ENCODE data around the gene DOCK3.

DNA sequence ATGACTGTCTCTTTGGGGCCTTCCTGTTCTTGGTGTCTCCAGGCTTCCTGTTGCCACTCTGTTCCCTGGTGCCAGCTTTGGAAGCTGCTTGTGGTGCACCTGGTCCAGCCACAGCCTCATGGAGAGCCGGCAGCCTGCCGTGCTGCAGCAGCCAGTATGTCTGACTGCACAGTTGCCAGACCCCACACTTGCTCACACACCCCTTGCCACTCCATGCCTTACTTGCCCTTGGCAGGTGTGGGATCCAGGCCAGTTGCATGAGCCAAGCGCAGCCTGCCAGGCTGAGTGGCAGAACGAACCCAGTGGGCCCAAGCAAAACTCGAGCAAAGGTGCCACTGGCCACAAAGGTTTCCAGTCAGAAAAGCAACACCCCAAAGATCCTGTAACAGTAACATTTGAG is 309.2 kb downstream of the DOCK3 start:
- TF ChIP-seq, protein P1, sequence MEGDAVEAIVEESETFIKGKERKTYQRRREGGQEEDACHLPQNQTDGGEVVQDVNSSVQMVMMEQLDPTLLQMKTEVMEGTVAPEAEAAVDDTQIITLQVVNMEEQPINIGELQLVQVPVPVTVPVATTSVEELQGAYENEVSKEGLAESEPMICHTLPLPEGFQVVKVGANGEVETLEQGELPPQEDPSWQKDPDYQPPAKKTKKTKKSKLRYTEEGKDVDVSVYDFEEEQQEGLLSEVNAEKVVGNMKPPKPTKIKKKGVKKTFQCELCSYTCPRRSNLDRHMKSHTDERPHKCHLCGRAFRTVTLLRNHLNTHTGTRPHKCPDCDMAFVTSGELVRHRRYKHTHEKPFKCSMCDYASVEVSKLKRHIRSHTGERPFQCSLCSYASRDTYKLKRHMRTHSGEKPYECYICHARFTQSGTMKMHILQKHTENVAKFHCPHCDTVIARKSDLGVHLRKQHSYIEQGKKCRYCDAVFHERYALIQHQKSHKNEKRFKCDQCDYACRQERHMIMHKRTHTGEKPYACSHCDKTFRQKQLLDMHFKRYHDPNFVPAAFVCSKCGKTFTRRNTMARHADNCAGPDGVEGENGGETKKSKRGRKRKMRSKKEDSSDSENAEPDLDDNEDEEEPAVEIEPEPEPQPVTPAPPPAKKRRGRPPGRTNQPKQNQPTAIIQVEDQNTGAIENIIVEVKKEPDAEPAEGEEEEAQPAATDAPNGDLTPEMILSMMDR (IDR thresholded peaks at IDR 0.05) = no peak
- TF ChIP-seq, protein P2, sequence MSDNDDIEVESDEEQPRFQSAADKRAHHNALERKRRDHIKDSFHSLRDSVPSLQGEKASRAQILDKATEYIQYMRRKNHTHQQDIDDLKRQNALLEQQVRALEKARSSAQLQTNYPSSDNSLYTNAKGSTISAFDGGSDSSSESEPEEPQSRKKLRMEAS (CRISPR knock-in tag; IDR thresholded peaks at IDR 0.05) = no peak
- TF ChIP-seq GABPB1 (CRISPR knock-in tag; IDR thresholded peaks at IDR 0.05) (no peak), NFATC4 (CRISPR knock-in tag; IDR thresholded peaks at IDR 0.05) (no peak), FOXK1 (CRISPR knock-in tag; IDR thresholded peaks at IDR 0.05) (no peak), NFYB (CRISPR knock-in tag; conservative IDR thresholded peaks at IDR 0.05; ENCODE audit: low read depth) (no peak), FOXJ3 (CRISPR knock-in tag; IDR thresholded peaks at IDR 0.05; ENCODE audit: borderline replicate concordance) (no peak)
- TF ChIP-seq, protein P3, sequence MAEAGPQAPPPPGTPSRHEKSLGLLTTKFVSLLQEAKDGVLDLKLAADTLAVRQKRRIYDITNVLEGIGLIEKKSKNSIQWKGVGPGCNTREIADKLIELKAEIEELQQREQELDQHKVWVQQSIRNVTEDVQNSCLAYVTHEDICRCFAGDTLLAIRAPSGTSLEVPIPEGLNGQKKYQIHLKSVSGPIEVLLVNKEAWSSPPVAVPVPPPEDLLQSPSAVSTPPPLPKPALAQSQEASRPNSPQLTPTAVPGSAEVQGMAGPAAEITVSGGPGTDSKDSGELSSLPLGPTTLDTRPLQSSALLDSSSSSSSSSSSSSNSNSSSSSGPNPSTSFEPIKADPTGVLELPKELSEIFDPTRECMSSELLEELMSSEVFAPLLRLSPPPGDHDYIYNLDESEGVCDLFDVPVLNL (CRISPR knock-in tag; IDR thresholded peaks at IDR 0.05; ENCODE audit: borderline replicate concordance, low read depth) = no peak
- TF ChIP-seq, protein P4, sequence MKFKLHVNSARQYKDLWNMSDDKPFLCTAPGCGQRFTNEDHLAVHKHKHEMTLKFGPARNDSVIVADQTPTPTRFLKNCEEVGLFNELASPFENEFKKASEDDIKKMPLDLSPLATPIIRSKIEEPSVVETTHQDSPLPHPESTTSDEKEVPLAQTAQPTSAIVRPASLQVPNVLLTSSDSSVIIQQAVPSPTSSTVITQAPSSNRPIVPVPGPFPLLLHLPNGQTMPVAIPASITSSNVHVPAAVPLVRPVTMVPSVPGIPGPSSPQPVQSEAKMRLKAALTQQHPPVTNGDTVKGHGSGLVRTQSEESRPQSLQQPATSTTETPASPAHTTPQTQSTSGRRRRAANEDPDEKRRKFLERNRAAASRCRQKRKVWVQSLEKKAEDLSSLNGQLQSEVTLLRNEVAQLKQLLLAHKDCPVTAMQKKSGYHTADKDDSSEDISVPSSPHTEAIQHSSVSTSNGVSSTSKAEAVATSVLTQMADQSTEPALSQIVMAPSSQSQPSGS (CRISPR knock-in tag; IDR thresholded peaks at IDR 0.05; ENCODE audit: borderline replicate concordance, low read depth) = no peak
- TF ChIP-seq, protein P5, sequence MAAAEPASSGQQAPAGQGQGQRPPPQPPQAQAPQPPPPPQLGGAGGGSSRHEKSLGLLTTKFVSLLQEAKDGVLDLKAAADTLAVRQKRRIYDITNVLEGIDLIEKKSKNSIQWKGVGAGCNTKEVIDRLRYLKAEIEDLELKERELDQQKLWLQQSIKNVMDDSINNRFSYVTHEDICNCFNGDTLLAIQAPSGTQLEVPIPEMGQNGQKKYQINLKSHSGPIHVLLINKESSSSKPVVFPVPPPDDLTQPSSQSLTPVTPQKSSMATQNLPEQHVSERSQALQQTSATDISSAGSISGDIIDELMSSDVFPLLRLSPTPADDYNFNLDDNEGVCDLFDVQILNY (CRISPR knock-in tag; IDR thresholded peaks at IDR 0.05) = no peak

Data from WTC11 (cell line).